PC-3 (cell line): ENCODE results near the gene IL13.

Source experiments
- EZH2 ChIP-seq: fragments of 300-600 bp; sonication (generic); IDR thresholded peaks from one replicate; pipeline ENCODE4 v1.6.1; 2017; ENCODE audit warnings: antibody characterized with exemption, mild to moderate bottlenecking, low read length; ENCODE audit not compliant: unreplicated experiment
- TF ChIP-seq, protein P1 (sequence below): fragments of 300-600 bp; sonication (generic); conservative IDR thresholded peaks from 2 replicates; pipeline ENCODE4 v1.5.1; 2017; ENCODE audit warnings: antibody characterized with exemption, low read depth, mild to moderate bottlenecking, low read length

DNA sequence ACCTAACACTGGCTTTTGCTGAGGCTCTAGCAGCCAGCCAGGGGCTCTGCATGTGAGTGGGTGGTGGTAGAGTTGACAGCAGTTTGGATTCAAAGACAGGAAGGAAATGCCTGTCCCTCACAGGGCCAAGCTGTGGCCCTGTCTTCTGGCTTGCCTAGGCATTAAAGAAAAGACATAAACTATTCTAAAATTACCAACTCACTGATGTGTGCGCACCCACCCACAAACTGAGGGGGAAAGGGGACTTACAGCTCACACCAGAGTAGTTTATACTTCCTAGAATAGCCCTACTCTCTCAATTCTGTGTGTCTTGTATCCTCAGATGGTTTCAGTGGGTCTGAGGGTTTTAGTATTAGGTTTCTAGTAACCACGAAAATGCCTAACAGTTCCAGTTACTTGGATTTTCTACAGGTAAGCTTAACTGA lies 18.3 kb upstream of the IL13 start:
- TF ChIP-seq, protein P1, sequence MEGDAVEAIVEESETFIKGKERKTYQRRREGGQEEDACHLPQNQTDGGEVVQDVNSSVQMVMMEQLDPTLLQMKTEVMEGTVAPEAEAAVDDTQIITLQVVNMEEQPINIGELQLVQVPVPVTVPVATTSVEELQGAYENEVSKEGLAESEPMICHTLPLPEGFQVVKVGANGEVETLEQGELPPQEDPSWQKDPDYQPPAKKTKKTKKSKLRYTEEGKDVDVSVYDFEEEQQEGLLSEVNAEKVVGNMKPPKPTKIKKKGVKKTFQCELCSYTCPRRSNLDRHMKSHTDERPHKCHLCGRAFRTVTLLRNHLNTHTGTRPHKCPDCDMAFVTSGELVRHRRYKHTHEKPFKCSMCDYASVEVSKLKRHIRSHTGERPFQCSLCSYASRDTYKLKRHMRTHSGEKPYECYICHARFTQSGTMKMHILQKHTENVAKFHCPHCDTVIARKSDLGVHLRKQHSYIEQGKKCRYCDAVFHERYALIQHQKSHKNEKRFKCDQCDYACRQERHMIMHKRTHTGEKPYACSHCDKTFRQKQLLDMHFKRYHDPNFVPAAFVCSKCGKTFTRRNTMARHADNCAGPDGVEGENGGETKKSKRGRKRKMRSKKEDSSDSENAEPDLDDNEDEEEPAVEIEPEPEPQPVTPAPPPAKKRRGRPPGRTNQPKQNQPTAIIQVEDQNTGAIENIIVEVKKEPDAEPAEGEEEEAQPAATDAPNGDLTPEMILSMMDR = no peak
- TF ChIP-seq EZH2 = no peak
